Measurements from ENCODE around the gene JUND.

JUND gene

GRCh38 chr19:18319591-18320135 is 38.2 kb upstream of the JUND start:
- no peak for TF ChIP-seq POLR2A (IDR thresholded peaks at IDR 0.05; ENCODE audit: low read depth, low read length)
- no peak for TF ChIP-seq TAF1 (IDR thresholded peaks at IDR 0.05; ENCODE audit: borderline replicate concordance, low read depth, low read length)
- no peak for TF ChIP-seq POLR2AphosphoS5 (IDR thresholded peaks at IDR 0.05; ENCODE audit: low read depth, low read length)
- DNase-seq (ENCODE audit: insufficient read length) (no peak), FAIRE-seq (no peak)

GRCh38 chr19:18317961-18318800 is 36.8 kb upstream of the JUND start:
- FAIRE-seq (no peak), DNase-seq (ENCODE audit: insufficient read length) (no peak)
- no peak; the same call in 1 of the 2 replicates for TF ChIP-seq POLR2A (IDR thresholded peaks at IDR 0.05; ENCODE audit: low read depth, low read length)
- TF ChIP-seq TAF1 (IDR thresholded peaks at IDR 0.05; ENCODE audit: borderline replicate concordance, low read depth, low read length), result no peak
- no peak for TF ChIP-seq POLR2AphosphoS5 (IDR thresholded peaks at IDR 0.05; ENCODE audit: low read depth, low read length)

- no peak for FAIRE-seq
- no peak for DNase-seq (ENCODE audit: insufficient read length)
- TF ChIP-seq TAF1 (IDR thresholded peaks at IDR 0.05; ENCODE audit: borderline replicate concordance, low read depth, low read length) (no peak), POLR2A (IDR thresholded peaks at IDR 0.05; ENCODE audit: low read depth, low read length) (no peak), POLR2AphosphoS5 (IDR thresholded peaks at IDR 0.05; ENCODE audit: low read depth, low read length) (no peak)
Measured at GRCh38 chr19:18313398-18313797, 32.0 kb upstream of the JUND start.

GRCh38 chr19:18312092-18312534 is 30.7 kb upstream of the JUND start:
- DNase-seq (ENCODE audit: insufficient read length), result no peak
- FAIRE-seq, result no peak
- TF ChIP-seq POLR2AphosphoS5 (IDR thresholded peaks at IDR 0.05; ENCODE audit: low read depth, low read length) (no peak), POLR2A (IDR thresholded peaks at IDR 0.05; ENCODE audit: low read depth, low read length) (no peak), TAF1 (IDR thresholded peaks at IDR 0.05; ENCODE audit: borderline replicate concordance, low read depth, low read length) (no peak)

GRCh38 chr19:18311502-18312091 is 30.2 kb upstream of the JUND start:
- no peak for FAIRE-seq
- 0 out of 2 replicates have a peak, but pooled peaks have one; percentile 11 for TF ChIP-seq POLR2AphosphoS5 (IDR thresholded peaks at IDR 0.05; ENCODE audit: low read depth, low read length)
- TF ChIP-seq TAF1 (IDR thresholded peaks at IDR 0.05; ENCODE audit: borderline replicate concordance, low read depth, low read length), result no peak
- DNase-seq (ENCODE audit: insufficient read length), result no peak

- no peak for DNase-seq (ENCODE audit: insufficient read length)
- FAIRE-seq, result no peak
- TF ChIP-seq POLR2AphosphoS5 (IDR thresholded peaks at IDR 0.05; ENCODE audit: low read depth, low read length) (no peak), TAF1 (IDR thresholded peaks at IDR 0.05; ENCODE audit: borderline replicate concordance, low read depth, low read length) (no peak), POLR2A (IDR thresholded peaks at IDR 0.05; ENCODE audit: low read depth, low read length) (no peak)
Measured at GRCh38 chr19:18310966-18311365, 29.5 kb upstream of the JUND start.

- DNase-seq (ENCODE audit: insufficient read length), result no peak
- no peak for FAIRE-seq
- TF ChIP-seq TAF1 (IDR thresholded peaks at IDR 0.05; ENCODE audit: borderline replicate concordance, low read depth, low read length) (no peak), POLR2AphosphoS5 (IDR thresholded peaks at IDR 0.05; ENCODE audit: low read depth, low read length) (no peak), POLR2A (IDR thresholded peaks at IDR 0.05; ENCODE audit: low read depth, low read length) (no peak)
Measured at GRCh38 chr19:18310118-18310909, 28.9 kb upstream of the JUND start.

- TF ChIP-seq POLR2AphosphoS5 (IDR thresholded peaks at IDR 0.05; ENCODE audit: low read depth, low read length), result no peak
- no peak for TF ChIP-seq POLR2A (IDR thresholded peaks at IDR 0.05; ENCODE audit: low read depth, low read length)
- no peak for TF ChIP-seq TAF1 (IDR thresholded peaks at IDR 0.05; ENCODE audit: borderline replicate concordance, low read depth, low read length)
- DNase-seq (ENCODE audit: insufficient read length) (no peak), FAIRE-seq (no peak)
Measured at GRCh38 chr19:18309525-18310064, 28.2 kb upstream of the JUND start.

GRCh38 chr19:18308948-18309325 is 27.5 kb upstream of the JUND start:
- FAIRE-seq (no peak), DNase-seq (ENCODE audit: insufficient read length) (no peak)
- TF ChIP-seq POLR2AphosphoS5 (IDR thresholded peaks at IDR 0.05; ENCODE audit: low read depth, low read length) (no peak), TAF1 (IDR thresholded peaks at IDR 0.05; ENCODE audit: borderline replicate concordance, low read depth, low read length) (no peak), POLR2A (IDR thresholded peaks at IDR 0.05; ENCODE audit: low read depth, low read length) (no peak)

- no peak for FAIRE-seq
Measured at GRCh38 chr19:18308051-18308947, 26.9 kb upstream of the JUND start.

More at GRCh38 chr19:18308051-18308947, 26.9 kb upstream of the JUND start:
- no peak for DNase-seq (ENCODE audit: insufficient read length)
- no peak for TF ChIP-seq POLR2AphosphoS5 (IDR thresholded peaks at IDR 0.05; ENCODE audit: low read depth, low read length)
- no peak; the same call in 1 of the 2 replicates for TF ChIP-seq POLR2A (IDR thresholded peaks at IDR 0.05; ENCODE audit: low read depth, low read length)
- TF ChIP-seq TAF1 (IDR thresholded peaks at IDR 0.05; ENCODE audit: borderline replicate concordance, low read depth, low read length), result no peak

Data from GM12892 (cell line).